ENCODE data around the gene FBXO5.

GRCh38 chr6:152993431-152993830 lies 10.6 kb upstream of the FBXO5 start:
- TF ChIP-seq CTCF (IDR thresholded peaks at IDR 0.05; ENCODE audit: low read depth, low read length, poor library complexity, severe bottlenecking) (peak; percentile 43), EZH2phosphoT487 (IDR thresholded peaks at IDR 0.05; ENCODE audit: borderline replicate concordance, low read length) (no peak)
